ENCODE measurements around the gene SLC45A1.

The SLC45A1 gene

GRCh38 chr1:8356256-8357209 is 38.6 kb downstream of the SLC45A1 start:
- DNase-seq: no peak

- no peak for DNase-seq
Observed at GRCh38 chr1:8357329-8358101, 39.6 kb downstream of the SLC45A1 start.

GRCh38 chr1:8358241-8358896 is 40.5 kb downstream of the SLC45A1 start:
- DNase-seq: no peak

- no peak for DNase-seq
Observed at GRCh38 chr1:8358897-8359616, 41.1 kb downstream of the SLC45A1 start.

- DNase-seq: no peak
Observed at GRCh38 chr1:8359617-8360481, 41.9 kb downstream of the SLC45A1 start.

- no peak for DNase-seq
Observed at GRCh38 chr1:8360493-8361197, 42.7 kb downstream of the SLC45A1 start.

GRCh38 chr1:8361198-8361849 is 43.4 kb downstream of the SLC45A1 start:
- no peak for DNase-seq

GRCh38 chr1:8362701-8363101 is 44.8 kb downstream of the SLC45A1 start:
- DNase-seq: no peak

GRCh38 chr1:8363186-8363766 is 45.4 kb downstream of the SLC45A1 start:
- no peak for DNase-seq

- DNase-seq: no peak
Observed at GRCh38 chr1:8363767-8364301, 45.9 kb downstream of the SLC45A1 start.

GRCh38 chr1:8364528-8365442 is 46.9 kb downstream of the SLC45A1 start:
- DNase-seq: no peak

GRCh38 chr1:8365661-8366362 is 47.9 kb downstream of the SLC45A1 start:
- no peak for DNase-seq

GRCh38 chr1:8367571-8368194 is 49.8 kb downstream of the SLC45A1 start:
- no peak for DNase-seq

- no peak for DNase-seq
Observed at GRCh38 chr1:8368956-8369639, 51.2 kb downstream of the SLC45A1 start.

- no peak for DNase-seq
Observed at GRCh38 chr1:8370046-8370881, 52.4 kb downstream of the SLC45A1 start.

- no peak for DNase-seq
Observed at GRCh38 chr1:8370905-8371315, 53.0 kb downstream of the SLC45A1 start.

Data from effector CD4-positive, alpha-beta T cell (primary cell).